ENCODE data around the gene EOMES.

DNA sequence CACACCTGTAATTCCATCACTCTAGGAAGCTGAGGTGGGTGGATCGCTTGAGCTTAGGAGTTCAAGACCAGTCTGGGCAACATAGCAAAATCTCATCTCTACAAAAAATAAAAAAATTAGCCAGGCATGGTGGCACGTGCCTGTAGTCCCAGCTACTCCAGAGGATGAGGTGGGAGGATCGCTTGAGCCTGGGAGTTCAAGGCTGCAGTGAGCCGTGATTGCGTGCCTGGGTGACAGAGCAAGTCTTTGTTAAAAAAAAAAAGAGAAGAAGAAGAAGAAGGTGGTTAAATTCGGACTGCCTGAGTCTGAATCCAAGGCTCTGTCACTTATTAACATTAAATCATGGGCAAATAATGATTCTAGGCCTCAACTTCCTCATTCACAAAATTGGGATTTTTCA is 51.0 kb downstream of the EOMES start:
- TF ChIP-seq, protein P1, sequence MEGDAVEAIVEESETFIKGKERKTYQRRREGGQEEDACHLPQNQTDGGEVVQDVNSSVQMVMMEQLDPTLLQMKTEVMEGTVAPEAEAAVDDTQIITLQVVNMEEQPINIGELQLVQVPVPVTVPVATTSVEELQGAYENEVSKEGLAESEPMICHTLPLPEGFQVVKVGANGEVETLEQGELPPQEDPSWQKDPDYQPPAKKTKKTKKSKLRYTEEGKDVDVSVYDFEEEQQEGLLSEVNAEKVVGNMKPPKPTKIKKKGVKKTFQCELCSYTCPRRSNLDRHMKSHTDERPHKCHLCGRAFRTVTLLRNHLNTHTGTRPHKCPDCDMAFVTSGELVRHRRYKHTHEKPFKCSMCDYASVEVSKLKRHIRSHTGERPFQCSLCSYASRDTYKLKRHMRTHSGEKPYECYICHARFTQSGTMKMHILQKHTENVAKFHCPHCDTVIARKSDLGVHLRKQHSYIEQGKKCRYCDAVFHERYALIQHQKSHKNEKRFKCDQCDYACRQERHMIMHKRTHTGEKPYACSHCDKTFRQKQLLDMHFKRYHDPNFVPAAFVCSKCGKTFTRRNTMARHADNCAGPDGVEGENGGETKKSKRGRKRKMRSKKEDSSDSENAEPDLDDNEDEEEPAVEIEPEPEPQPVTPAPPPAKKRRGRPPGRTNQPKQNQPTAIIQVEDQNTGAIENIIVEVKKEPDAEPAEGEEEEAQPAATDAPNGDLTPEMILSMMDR (conservative IDR thresholded peaks at IDR 0.05; ENCODE audit: low read depth, low read length), result no peak
- no peak for TF ChIP-seq EZH2 (IDR thresholded peaks at IDR 0.05; ENCODE audit: low read length, unreplicated experiment)

All from PC-3 (cell line).